ENCODE results near the gene LRMDA. TPM values are rescaled to one million over a fixed set of nuclear protein-coding genes. Genes with fewer than 3 reads are reported as not detected.
A peak's percentile ranks its signal among the peaks of the same experiment; 100 is the strongest.

The LRMDA gene
- total RNA-seq, 1 experiment from 2014 or later, result not detected

DNA sequence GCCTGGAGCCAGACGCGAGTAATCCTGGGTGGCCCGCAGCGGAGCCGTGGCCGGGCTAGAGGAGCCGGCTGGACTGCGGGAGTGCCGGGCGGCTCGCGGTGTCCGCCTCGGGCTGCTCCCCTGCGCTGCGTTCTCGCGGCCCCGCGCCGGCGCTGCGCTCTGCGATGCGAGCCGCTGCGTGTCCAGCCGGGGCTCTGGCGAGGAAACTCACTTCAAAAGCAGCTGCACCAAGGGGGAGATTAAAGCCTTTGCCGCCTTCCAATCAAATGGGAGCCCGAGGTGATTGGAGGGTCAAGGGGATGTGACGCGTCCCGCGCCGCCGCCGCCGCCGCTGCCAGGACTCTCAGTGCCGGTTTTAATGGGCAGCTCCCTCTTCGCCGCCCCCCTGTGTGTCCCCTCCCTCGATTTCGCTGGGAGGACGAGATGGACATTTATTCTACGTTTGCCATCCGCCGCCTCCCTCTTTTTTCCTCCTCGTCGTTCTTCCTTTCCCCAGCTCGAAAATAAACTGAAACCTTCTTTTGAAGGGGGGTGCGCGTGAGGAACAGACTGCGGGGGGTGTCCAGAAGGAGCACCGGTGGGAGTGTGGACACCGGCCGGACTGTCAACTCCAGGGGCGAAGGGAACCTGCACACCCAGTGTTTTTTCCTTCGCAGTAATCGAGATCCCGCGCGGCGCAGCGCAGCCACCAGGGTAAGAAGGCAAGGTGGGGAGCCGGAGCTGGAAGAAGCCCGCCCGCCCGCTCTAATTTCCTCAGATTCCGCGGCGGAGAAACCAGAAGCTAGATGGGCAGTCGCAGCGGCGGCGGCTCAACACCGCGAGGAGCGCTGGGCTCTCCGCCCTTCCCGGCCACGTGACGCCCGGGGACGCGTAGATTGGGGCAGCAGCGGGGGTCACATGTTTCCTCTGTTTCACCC is 29.6 kb upstream of the LRMDA start, which contains the start of gene ZNF503:
TSS of gene ZNF503 (minus strand) at position 196 of the 917 bp plus-strand sequence. CDS start 345 bp downstream, outside the sequence.
- peak; percentile 97 for DNase-seq (ENCODE audit: low read depth)

DNA sequence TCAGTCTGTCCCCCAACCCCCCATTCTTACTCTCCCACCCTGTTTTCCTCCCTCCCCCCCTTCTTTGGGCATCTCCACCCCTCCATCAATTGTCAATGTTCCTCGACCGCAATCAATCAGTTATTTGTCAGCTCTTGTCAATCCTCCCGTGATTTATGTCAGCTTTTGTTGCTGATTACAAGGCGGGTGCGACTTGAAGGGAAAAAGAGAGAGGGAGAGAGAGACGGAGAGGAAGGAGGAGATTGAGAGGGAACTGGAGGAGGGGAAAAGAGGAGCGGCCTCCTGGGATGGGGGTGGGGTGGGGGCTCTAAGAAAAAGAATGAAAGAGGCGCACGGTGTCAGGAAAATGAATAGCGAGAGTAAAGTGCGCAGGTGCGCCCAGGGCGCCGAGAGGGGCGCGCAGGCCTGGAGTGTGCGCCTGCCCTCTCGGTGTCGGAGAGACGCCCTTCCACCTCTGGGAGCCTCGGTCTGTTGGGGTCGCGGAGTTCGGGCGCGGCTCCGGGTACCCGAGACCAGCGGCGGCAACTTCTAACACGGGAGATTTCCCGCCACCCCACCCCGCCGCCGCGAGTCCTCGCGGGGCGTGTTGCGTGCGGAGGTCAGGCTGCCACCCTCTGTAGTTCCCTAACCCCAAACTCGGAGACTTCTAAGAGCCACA is 28.8 kb upstream of the LRMDA start:
- peak; percentile 60 for DNase-seq (ENCODE audit: low read depth)

DNA sequence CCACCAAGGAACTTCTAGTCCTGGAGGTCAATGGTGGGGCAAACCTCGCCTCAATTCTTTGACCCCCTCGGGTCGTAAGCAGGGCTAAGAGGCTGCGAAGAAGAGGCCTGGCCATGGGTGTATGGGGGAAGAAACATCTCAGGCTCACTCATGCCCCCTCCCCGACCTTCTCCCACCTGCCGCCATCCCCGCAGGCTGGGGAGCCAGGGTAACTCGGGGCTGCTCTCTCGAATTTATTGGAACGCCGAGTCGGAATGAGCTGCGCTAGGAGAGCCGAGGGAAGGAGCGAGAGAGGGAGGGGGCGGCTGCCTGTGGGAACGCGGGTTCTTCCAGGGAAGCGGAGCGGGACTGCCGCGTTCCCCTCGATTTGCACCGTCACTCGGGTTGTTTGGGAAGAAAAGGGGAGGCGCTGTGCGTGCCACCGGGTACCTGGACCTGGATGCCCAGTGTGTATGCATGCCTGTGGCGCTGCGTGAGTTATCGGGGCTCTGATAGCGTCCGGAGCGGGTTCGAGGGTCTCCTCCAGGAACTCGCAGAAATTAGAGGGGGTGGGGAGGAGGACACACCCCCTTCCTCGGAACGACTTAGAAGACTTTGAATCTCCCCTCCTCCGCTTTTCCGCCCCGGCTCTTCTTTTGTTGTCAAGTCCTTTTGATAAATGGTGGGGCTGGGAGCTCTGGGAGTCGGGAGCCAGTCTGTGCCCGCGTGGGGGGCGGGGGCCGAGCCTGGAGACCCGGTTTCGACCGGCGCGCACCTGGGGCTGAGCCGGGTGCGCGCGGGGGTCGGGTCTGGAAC is 28.1 kb upstream of the LRMDA start:
- DNase-seq (ENCODE audit: low read depth), result peak; percentile 58

DNA sequence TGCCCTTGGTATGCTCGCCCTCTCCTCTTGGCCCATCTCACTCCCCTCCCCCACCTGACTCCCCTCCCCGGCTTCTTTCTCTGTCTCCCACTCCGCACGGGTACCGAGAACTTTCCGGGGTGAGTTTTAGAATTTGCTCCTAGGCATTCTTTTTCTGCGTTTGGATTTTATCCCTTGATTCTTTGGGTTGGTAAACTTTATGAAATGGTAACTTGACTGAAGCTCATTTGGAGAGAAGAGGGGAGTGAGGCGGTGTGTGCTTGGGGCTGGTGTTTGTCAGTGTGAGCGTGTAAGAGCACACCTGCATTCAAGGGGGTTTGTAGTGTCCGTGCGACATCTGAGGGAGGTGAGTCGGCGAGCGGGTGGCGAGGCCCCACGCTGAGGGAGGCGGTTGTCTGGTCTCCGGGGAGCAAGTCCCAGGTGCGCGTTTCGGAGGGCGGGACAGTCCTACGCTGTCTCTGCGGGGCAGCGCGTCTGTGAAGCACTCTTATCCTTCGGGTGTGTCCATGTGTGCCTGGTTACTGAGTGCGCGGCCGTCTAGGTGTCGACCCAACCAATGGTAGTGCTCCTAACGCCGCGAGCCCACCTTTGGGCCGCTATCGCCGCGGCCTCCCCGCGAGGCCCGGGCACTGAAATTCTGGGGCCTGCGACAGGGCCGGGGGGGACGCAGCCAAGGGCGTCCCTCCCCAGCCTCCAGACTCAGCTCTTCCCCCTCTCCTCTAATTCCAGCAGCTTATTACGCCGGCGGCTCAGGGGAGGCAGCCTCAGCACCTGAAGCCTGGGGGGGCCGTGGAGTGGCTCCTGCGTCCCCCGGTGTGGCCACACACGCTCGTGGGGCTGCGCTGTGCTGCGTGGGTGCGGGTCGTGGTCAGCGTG is 27.2 kb upstream of the LRMDA start:
- DNase-seq (ENCODE audit: low read depth), result peak; percentile 55

DNA sequence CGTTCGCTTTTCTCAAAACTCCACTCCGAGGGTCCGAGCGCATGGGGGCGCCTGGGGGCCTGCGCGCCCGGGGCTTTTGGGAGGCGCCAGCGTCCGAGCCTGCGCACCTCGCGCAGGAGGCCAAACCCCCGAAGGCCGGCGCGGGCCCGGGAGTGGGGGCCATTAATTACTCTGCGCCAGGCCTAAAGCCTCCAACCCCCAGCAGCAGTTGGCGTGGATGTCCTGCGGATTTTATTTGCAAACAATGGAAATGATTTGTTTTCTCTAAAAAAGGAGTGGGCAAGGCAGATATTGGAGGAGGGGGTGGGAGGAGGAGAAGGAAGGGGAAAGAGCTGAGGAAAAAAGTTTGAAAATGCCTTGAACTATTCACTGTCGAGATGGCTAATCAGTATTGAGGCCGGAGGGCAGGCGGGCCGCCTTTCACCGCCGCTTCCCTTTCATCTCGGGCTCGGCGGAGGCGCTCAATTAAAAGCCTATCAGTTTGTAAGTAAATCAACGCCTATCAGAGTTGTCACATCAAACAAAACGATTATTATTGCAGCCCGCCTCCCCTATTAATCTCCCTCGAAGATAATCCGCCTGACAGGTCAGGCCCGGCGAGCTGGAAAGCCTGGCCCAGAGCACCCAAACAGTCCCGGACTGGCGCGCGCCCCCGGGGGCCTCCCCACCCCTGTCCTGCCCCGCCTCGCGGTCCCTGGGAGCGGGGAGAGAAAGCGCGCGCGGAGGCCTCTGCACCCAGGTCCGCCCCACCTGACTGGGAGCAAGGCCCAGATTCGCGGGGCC is 26.4 kb upstream of the LRMDA start:
- peak; percentile 33 for DNase-seq (ENCODE audit: low read depth)

DNA sequence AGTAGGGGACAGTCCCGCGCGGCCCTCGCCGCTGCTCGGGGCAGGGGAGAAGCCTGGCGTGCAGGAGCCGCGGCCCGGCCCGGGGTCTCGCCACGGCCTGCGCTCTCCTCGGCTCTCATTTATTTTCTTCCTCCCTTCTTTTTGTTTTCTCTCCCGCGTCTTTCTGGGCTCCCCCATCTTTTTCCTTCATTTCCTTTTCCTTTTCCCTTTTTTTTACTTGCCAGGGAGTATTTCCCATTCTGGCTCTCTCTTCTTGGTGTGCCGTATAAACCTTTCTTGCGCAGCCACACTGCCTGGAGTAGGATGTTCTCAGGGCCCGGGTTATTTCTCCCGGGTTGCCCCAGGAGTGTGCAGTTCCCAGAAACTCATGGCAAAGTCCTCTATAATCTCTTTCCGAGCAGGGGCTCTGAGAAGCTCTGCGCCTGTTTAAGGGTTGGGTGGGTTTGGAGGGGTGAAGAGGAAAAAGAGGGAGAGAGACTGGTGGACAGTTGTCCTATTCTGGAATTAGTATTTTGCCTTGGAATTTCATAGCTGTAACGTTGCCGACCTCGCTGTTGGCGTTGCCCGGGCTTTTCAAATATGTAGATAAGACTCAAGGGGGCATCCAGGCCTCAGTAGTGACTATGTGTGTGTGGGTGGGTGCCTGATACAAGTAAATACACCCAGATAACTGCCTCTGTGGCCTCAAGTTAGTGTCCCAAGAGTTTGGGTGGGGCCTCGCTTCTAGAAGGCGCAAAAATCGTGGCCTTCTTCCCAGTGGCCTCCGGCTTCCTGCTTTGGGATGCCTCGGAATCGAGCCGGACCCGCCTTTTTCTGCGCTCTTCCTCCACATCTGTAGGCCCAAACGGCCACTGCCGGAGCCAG is 25.6 kb upstream of the LRMDA start:
- no peak for DNase-seq (ENCODE audit: low read depth)

DNA sequence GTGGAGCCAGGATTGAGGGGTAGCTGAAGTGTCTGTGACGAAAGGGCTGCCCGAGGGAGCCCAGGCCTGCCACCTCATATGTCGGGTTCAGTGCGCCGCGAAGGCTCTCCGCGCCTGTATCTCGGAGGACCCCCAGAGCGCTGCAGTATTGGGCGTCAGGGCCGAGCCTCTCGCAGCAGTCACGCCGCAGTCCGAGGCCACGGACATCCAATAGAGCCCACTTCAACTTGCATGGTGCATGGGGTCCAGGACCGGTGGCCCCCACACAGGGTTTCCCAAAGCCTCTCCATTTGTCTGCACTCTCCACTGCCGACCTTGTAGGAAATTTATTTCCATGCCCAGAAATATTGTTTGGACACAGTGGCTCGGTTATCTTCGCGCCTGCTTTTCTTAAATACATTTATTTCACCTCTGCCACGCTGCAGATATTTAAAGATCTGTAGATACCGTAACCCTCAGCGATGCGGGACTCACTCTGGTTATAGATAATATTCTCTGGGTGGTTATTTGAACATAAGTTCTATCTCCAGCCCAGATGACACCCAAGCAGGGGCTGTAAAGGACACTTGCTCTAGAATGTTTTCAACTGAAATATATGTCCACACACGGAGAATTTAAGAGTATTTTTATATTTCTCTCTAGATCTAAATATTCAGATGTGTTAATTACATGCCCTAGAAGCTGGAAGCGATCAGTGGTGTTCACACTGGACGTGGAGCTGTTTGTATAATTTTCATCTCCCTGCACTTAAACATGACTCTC is 24.8 kb upstream of the LRMDA start:
- no peak for DNase-seq (ENCODE audit: low read depth)

DNA sequence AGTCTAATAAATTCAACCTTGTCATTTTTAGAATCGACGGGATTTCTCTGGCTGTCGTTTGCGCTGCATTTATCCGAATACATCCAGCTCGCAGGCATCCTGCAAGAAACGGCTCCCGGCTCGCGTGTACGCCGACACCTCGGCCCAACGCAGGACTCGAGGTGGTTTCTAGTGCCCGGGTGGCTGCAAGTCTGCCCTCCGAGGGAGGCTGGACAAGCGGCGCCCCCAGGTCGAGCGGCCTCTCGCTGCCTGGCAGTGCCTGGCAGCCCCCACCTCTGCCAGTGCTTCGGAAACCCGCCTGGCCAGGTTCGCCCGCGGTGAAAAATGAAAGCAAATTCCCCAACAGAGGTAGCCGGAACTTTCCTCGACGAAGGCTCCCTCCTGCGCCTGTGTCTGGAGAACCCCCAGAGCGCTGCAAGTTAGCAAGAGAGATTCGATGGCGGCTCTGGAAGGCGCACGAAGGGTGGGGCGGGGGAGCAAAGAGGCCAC is 24.2 kb upstream of the LRMDA start:
- no peak for DNase-seq (ENCODE audit: low read depth)

DNA sequence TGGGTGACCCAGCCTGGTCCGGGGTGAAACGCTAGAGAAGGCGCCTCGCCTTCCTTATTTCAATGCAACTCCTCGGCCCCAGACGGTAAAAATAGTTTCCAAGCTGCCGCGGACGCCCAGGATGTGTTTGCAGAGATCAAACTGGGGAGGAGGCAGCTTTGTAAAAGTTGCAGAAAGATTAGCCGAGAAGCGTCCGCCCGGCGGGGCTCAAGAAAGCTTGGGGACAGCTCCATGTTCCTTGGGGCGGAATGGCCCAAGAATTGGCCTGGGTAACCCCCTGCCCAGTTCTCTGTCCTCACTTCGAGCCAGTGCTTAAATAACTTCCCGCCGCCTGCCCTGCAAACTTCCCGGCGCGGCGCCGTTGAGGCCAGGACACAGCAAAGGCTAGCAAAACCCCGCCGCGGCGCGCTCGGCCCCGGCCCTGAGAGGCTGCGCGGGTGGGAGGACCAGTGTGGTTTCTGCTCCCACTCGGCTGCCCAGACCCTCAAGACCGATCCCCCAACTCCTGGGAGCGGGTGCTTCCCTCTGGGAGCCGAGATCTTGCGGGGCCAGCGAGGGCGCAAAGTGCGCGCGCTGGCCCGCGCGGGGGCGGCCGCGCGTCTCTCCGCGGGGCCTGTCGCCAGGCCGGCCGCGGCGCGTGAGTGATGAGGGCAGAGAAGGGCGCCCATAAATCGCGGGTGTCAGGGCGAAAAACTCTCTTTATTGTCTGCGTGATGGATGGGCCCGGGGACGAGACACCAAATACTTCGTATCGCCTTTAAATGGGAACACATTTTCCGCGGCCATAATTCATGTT is 23.5 kb upstream of the LRMDA start:
- DNase-seq (ENCODE audit: low read depth), result no peak

DNA sequence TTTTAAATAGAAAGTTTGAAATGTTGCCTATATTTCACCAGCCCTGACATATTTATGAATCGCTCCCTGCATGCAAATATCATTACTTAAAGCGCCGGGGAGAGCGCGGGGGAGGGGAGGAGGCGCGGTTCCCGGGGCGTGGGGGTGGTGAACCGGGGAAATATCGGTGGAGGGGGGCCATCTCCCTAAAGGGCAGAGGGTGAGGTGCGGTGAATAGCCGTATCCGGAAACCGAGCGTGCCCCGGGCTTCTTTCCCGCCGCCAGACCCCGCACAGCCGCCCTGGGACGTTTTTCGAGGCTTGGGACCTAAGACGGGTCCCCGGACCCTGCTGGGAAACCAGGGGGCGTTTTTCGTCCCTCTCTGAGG is 22.9 kb upstream of the LRMDA start:
- no peak for DNase-seq (ENCODE audit: low read depth)

DNA sequence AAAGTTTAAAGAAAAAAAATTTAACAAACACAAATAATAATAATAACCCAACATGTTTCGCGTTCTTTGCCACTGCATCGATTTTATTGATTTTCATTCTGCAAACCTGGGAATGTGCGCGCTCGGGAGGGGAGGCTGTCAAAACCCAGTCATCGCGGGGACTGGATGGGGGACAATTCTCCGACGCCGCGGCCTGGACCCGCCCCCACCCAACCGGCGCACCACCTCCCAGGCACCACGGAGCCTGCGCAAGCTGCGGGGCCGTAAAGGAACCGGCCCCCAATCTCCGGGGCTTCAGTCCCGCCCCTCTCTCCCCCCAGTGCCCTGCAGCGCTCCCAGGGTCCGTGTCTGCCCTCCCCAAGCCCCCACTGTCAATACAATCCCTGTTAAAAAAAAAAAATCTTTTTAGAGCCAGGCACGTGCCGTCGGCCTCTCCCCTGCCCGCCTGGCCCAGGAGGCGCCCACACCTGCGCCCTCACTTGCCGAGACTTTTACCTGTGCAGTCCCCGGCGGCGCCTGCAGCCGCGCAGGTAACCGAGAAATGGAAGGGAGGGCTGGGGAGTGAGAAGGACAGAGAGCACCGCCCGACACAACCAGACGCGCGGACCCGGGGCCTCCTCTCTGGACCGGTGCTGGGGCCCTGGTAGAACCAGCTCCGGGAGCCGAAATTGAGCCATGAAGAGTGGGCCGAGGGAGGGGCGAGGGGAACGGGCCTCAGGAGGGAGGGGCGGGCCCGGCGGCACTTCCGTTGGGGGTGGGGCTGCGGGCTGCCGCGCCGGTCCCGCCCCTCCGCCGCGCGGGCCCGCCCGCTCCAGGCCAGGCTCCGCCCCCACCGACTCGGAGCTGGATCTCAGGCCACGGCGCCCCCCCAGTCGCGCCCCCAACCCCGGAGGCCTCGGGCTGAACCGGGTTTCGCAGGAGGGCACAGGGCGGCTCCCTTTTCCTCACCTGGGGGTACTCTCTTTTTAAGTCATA is 22.2 kb upstream of the LRMDA start:
- DNase-seq (ENCODE audit: low read depth), result peak; percentile 74

DNA sequence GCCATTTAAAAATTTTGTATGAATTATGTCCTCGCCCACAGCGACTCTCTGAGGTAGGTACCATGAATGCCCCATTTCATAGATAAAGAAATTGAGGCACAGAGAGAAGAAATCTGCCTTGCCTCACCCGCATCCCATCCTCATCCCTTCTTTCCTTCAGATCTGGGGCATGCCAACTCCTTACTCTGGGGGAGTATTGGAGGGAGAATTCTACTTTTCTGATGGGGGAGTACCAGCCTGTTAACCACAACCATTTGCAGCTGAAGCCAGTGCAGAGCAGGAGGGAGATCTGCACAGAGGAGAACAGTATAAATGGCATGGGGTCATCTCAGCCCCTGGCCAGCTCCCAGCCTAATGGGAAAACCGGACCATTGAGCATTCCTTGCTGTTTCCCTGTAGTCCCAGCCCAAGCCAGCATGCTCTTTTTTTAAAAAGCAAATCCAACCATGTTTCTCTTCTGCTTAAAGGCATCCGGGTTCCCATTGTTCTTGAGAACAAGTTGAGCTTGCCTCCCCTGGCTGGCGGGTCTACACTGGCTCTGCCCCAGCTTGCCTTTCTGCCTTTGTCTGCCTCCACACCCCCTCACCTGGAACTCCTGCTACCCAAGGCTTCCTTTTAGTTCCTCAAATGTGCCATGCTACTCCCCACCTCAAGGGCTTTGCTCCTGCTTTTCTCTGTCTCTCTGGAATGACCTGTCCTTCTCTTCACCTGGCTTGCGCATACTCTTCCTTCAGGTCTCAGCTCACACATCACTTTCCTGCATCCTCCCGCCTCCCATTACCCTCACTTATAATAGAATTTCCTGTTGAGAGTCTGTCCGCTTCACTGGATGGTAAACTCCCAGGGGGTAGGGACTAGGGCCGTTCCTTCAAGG is 21.1 kb upstream of the LRMDA start:
- no peak for DNase-seq (ENCODE audit: low read depth)

DNA sequence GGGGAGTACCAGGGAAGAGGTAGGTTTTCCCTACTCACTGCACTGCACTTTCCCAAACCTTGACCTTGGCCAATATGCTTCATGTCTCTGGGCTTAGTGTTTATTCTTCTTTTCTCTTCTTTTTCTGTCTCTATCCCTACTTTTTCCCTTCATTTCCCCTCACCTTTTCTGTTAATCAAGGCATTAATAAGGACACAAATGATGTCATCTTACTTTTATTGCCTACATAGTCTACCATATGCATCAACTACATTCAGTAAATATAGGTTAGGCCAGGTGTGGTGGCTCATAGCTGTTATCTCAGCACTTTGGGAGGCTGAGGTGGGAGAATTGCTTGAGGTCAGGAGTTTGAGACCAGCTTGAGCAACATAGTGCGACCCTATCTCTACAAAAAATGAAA is 16.9 kb upstream of the LRMDA start:
- DNase-seq (ENCODE audit: low read depth), result no peak

DNA sequence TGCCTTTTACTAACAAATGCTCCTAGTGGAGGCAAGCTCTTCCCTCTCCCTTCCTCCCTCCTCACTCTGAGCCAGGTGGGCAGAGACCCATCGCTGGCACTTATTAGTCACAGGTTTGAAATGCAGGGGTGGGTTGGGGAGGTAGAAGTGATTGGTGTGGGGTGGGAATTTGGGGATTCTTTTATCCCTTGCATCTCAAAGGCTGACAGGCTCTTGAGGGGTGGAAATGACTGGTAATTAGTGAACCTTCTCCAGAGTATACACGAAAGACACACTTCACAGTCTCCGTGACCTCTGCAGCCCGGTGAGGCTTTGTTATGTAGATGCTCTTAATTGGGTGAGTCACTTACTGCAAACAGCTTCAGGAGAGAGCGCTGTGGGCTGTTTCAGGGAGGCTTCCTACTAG is 13.9 kb upstream of the LRMDA start:
- DNase-seq (ENCODE audit: low read depth), result peak; percentile 48

DNA sequence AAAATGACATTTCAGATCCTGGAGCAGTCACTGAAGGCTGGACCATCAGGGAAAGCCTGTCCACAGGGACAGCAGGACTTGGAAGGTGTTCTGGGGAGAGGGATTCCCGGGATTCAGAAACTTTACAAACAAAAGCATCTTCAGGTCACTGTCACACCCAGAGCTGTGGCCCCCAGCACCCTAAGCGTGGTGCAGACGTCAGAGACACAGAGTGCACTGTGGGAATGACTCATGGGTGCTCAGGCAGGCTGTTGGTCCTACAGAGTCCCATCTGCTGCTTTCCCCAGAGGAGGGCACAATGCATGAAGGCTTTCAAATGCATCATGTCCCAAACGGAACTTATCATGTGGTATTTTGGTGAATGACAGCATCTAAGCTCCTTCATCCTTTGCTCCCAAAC is 13.1 kb upstream of the LRMDA start:
- DNase-seq (ENCODE audit: low read depth), result no peak

Data from Daoy (cell line).